WI38 (cell line): Measurements from ENCODE around the gene GRIN3B.

Experiments used
- H3K4me3 ChIP-seq: 2 replicates; pipeline ENCODE4 v1.5.1; 2011; ENCODE audit warnings: low read depth, mild to moderate bottlenecking, control low read depth, low read length
- CTCF ChIP-seq: IDR thresholded peaks from 2 replicates; pipeline ENCODE4 v1.5.1; 2012; ENCODE audit warnings: low read depth, mild to moderate bottlenecking, control low read depth, low read length

The GRIN3B gene

DNA sequence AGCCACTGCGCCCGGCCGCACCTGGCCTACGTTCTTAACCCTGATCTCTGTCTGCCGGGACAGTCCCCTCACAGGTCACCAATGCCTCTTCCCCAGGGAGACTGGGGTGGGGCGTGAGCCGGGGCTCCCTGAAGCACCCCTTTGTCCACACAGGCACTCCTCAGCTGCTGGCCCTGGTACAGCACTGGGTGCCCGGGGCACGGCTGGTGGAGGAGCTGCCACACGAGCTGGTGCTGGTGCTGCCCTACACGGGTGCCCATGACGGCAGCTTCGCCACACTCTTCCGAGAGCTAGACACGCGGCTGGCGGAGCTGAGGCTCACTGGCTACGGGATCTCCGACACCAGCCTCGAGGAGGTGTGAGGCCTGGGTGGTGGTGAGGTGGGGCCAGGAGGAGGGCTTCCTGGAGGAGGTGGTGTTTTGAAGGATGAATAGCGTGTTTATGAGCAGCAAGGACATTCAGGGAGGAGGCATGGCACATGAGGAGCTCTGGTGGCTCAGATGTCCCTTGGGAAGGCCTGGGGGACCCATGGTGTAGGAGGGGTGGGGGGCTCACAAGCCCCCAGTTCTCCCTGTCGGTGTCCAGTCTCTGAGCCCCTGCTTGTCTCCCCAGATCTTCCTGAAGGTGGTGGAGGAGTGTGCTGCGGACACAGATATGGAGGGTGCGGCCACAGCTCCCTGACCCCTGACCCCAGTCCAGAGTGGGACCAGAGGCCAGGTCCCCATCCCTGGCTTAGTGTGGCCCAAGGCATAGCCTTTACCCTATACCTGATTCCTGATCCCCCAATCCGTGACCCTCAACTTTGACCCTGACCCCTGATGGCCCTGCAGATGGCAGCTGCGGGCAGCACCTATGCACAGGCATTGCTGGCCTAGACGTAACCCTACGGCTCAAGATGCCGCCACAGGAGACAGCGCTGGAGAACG lies 53.2 kb downstream of the GRIN3B start:
- TF ChIP-seq CTCF = no peak
- H3K4me3 ChIP-seq = no peak overlapping the region

DNA sequence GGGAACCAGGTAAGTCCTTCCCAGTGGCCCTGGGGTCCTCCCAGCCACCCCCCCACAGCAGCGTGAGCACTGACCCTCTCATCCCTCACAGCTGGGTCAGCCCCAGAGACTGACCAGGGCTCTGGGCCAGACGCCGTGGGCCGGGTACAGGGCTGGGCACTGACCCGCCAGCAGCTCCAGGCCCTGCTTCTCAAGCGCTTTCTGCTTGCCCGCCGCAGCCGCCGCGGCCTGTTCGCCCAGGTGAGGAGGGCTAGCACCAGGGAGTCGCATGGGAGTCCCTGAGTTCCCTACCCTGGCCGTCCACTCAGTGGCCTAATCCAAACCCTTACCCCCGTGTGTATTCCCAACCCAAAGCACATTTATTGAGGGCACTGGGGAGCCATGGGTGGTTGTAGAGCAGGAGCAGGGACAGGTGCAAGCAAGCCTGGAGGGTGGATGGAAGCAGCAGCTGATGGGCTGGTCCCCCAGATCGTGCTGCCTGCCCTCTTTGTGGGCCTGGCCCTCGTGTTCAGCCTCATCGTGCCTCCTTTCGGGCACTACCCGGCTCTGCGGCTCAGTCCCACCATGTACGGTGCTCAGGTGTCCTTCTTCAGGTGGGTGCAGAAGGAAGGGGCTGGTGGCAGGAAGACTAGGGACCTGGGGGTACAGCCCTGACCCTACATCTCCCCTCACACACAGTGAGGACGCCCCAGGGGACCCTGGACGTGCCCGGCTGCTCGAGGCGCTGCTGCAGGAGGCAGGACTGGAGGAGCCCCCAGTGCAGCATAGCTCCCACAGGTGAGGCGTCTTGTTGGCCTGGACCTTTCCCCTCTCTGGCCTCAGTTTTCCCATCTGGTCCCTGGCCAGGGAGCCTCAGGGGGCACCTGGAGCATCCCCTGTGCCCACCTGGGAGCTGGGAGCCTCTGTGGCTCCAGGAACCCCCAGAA lies 54.1 kb downstream of the GRIN3B start:
- TF ChIP-seq CTCF = no peak
- no peak overlapping the region for H3K4me3 ChIP-seq

- no peak for TF ChIP-seq CTCF
- no peak overlapping the region for H3K4me3 ChIP-seq
These were observed 54.8 kb downstream of the GRIN3B start for GRCh38 chr19:1055028-1055425.

DNA sequence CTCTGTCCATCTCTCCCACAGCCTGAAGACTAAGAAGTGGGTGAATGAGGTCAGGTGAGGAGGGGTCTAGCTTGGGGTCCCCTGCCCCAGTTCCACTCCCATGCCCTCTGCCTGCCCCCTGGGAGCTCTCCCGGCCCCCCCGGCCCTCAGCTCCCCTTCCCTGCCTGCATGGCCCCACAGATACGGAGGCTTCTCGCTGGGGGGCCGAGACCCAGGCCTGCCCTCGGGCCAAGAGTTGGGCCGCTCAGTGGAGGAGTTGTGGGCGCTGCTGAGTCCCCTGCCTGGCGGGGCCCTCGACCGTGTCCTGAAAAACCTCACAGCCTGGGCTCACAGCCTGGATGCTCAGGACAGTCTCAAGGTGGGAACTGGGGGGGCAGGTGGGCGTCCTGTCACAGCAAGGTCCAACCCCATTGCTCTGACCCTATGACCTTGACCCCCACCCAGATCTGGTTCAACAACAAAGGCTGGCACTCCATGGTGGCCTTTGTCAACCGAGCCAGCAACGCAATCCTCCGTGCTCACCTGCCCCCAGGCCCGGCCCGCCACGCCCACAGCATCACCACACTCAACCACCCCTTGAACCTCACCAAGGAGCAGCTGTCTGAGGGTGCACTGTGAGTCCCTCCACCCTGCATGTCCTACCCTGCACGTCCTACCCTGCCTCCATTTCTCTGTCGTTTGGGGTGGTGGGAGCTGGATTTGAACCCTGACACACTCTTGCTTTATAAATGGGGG lies 55.8 kb downstream of the GRIN3B start:
- no peak overlapping the region for H3K4me3 ChIP-seq
- no peak for TF ChIP-seq CTCF

GRCh38 chr19:1057176-1057855 lies 57.1 kb downstream of the GRIN3B start:
- H3K4me3 ChIP-seq = no peak overlapping the region
- no peak for TF ChIP-seq CTCF

DNA sequence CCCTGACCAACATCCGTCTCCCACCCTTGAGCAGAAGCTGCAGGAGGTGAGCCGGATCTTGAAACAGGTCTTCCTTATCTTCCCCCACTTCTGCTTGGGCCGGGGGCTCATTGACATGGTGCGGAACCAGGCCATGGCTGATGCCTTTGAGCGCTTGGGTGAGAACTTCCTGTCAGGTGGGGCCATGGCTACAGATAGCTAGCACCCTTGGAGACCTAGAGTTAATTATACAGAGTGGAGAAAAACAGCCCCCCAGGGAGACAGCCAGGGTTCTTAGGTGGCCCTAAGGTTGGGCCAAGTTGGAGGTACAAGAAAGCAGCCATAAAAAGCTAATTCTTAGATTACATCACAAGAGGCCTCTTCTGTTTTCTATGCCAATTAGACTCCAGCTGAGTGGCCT lies 57.9 kb downstream of the GRIN3B start:
- no peak overlapping the region for H3K4me3 ChIP-seq

More for the DNA sequence above, 57.9 kb downstream of the GRIN3B start:
- TF ChIP-seq CTCF = no peak
